HL-60 (cell line): ENCODE data around the gene DENND1A.

ENCODE experiments used
- DNase-seq, 2 experiments: peaks; one replicate each; pipeline ENCODE4 v3.0.0-alpha.2; 2010 to 2020; ENCODE audit warnings: low read depth in 1 of 2, low spot score in 1 of 2
- H3K27ac ChIP-seq: fragments of 250-450 bp; sonication (Bioruptor Pico); replicated peaks from 2 replicates; pipeline ENCODE4 v1.5.1; 2020; ENCODE audit warnings: mild to moderate bottlenecking, moderate library complexity
- H3K27me3 ChIP-seq: fragments of 250-450 bp; sonication (Bioruptor Pico); 2 replicates; pipeline ENCODE4 v1.5.1; 2021; ENCODE audit warnings: mild to moderate bottlenecking, moderate library complexity; ENCODE audit not compliant: insufficient read depth, poor library complexity, severe bottlenecking
- H3K4me3 ChIP-seq: replicated peaks from 2 replicates; pipeline ENCODE4 v1.5.1; 2011; ENCODE audit warnings: mild to moderate bottlenecking, control low read depth, low read length; ENCODE audit not compliant: insufficient read depth
- CTCF ChIP-seq: IDR thresholded peaks from one replicate; pipeline ENCODE4 v1.5.1; 2011; ENCODE audit warnings: low read length, control low read depth, inconsistent platforms; ENCODE audit not compliant: insufficient read depth
- GABPA ChIP-seq: IDR thresholded peaks from 2 replicates; pipeline ENCODE4 v1.6.1; 2012; ENCODE audit warnings: low read depth
- POLR2AphosphoS5 ChIP-seq: IDR thresholded peaks from 2 replicates; pipeline ENCODE4 v1.6.1; 2012; ENCODE audit warnings: low read depth
- REST ChIP-seq: IDR thresholded peaks from 2 replicates; pipeline ENCODE4 v1.6.1; 2012; ENCODE audit warnings: low read depth; ENCODE audit not compliant: insufficient replicate concordance
- SPI1 ChIP-seq: IDR thresholded peaks from 2 replicates; pipeline ENCODE4 v1.6.1; 2012; ENCODE audit warnings: low read depth, mild to moderate bottlenecking, borderline replicate concordance

The DENND1A gene

GRCh38 chr9:123450996-123451395 is 478.9 kb downstream of the DENND1A start:
- TF ChIP-seq GABPA = no peak
- TF ChIP-seq CTCF = no peak
- no peak for TF ChIP-seq SPI1
- TF ChIP-seq REST = no peak
- TF ChIP-seq POLR2AphosphoS5 = no peak
- no peak overlapping the region for H3K27ac ChIP-seq
- H3K4me3 ChIP-seq = no peak overlapping the region
- H3K27me3 ChIP-seq = no peaks in the 10 kb centered on the region
- no peak for DNase-seq

GRCh38 chr9:123450098-123450770 is 479.7 kb downstream of the DENND1A start:
- Histone ChIP-seq H3K27me3 (no peaks in the 10 kb centered on the region), H3K27ac (no peak overlapping the region), H3K4me3 (no peak overlapping the region)
- no peak for TF ChIP-seq CTCF
- TF ChIP-seq SPI1 = no peak
- no peak for TF ChIP-seq POLR2AphosphoS5
- no peak for TF ChIP-seq REST
- TF ChIP-seq GABPA = no peak
- DNase-seq = no peak

- Histone ChIP-seq H3K4me3 (no peak overlapping the region), H3K27me3 (no peaks in the 10 kb centered on the region), H3K27ac (no peak overlapping the region)
- no peak for DNase-seq
- TF ChIP-seq CTCF = no peak
- no peak for TF ChIP-seq REST
- no peak for TF ChIP-seq GABPA
Observed at GRCh38 chr9:123447934-123448646, 481.8 kb downstream of the DENND1A start.
